Cardiac muscle cell (in vitro differentiated cells and primary cell): ENCODE measurements around the gene ARMC9. TPM values are rescaled to one million over a fixed set of nuclear protein-coding genes. Genes with fewer than 3 reads are reported as not detected.
A peak's percentile ranks its signal among the peaks of the same experiment; 100 is the strongest.

Experiments used
- DNase-seq, 2 donors: peaks; one replicate each; pipeline versions ENCODE4 v3.0.0 to v3.0.0-alpha.2; 2010 to 2017; ENCODE audit warnings: low read depth in 1 of 2, low spot score in 1 of 2
- H3K27ac ChIP-seq: fragments of 200-600 bp; sonication (generic); 2 replicates; pipeline ENCODE4 v1.5.1; 2016
- H3K27me3 ChIP-seq: fragments of 200-600 bp; sonication (generic); 2 replicates; pipeline ENCODE4 v1.6.0; 2016; ENCODE audit warnings: control low read depth
- H3K36me3 ChIP-seq: fragments of 200-600 bp; sonication (generic); 2 replicates; pipeline ENCODE4 v1.5.1; 2016; ENCODE audit warnings: control low read depth
- H3K4me1 ChIP-seq: fragments of 200-600 bp; sonication (generic); 2 replicates; pipeline ENCODE4 v1.8.1; 2017; ENCODE audit warnings: low read depth, mild to moderate bottlenecking, mixed run types
- H3K4me3 ChIP-seq: fragments of 200-600 bp; sonication (generic); 2 replicates; pipeline ENCODE4 v1.5.1; 2016; ENCODE audit warnings: mild to moderate bottlenecking
- H3K9me3 ChIP-seq: fragments of 200-600 bp; sonication (generic); 2 replicates; pipeline ENCODE4 v1.5.1; 2017; ENCODE audit warnings: low read depth, mild to moderate bottlenecking, control low read depth
- CTCF ChIP-seq: IDR thresholded peaks from 2 replicates; pipeline ENCODE4 v1.5.1; 2012; ENCODE audit warnings: low read depth, mild to moderate bottlenecking, low read length
- polyA plus RNA-seq: library from polyadenylated mRNA; unstranded; fragments of >200 nt; fragmentation: Nextera tagmentation; extraction: Ambion mirVana; gene quantifications from 2 replicates; pipeline ENCODE4 v1.2.1, GENCODE V29; 2016
- total RNA-seq: library from RNA; depleted of rRNA; stranded (reverse); fragments of >200 nt; gene quantifications from 2 replicates; pipeline ENCODE4 v1.2.3, GENCODE V29; 2016

The ARMC9 gene
- total and polyA plus RNA-seq, 2 experiments from 2014 or later, result 27.4 to 30.0 TPM

- peak overlapping the region; percentile 54 for H3K27ac ChIP-seq
- no peak overlapping the region for H3K4me3 ChIP-seq
- H3K4me1 ChIP-seq, result peaks cover 14% of the 10 kb centered on the region
- H3K36me3 ChIP-seq, result no peaks in the 10 kb centered on the region
- no peaks in the 10 kb centered on the region for H3K27me3 ChIP-seq
- DNase-seq, result peak in 1 of 2 donors; percentile 62
- H3K9me3 ChIP-seq, result no peaks in the 10 kb centered on the region
- TF ChIP-seq CTCF, result no peak
Observed at GRCh38 chr2:231369580-231370428, 171.4 kb downstream of the ARMC9 start.

GRCh38 chr2:231370429-231370748 is 172.0 kb downstream of the ARMC9 start:
- Histone ChIP-seq H3K9me3 (no peaks in the 10 kb centered on the region), H3K36me3 (no peaks in the 10 kb centered on the region), H3K27me3 (no peaks in the 10 kb centered on the region), H3K4me1 (peaks cover 14% of the 10 kb centered on the region), H3K27ac (peak overlapping the region; percentile 54), H3K4me3 (no peak overlapping the region)
- no peak for TF ChIP-seq CTCF
- no peak for DNase-seq

DNA sequence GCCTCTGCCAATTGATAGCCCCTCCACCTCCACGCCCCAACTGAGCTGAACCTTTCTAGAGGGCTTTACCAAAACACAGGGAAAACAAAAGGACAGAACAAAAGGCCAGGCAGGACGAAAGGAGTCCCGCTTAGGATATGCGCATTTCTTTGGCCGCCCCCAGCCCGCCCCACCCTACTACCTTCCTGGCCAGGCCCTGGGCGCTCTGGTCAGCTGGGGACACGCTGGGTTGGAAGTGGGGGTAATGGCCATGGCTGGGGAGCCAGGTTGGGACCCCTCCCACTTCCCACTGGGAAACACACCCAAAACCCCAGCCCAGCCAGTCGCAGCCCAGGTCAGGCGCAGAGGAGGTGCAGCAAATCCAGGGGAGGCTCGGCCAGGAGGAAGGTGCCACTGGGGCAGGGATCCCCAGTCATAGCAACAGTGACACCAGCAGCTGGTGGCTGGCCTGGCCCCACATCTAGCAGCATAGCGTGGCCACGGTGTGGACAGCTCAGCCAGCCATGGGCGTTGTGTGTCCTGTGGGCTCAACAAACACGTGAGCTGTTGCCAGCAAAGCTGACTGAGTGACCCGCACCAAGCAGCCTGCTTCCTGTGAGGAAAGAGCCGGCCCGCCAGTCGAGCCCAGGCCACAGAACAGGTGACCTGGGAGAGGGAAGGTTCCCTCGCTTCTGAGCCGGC is 172.5 kb downstream of the ARMC9 start:
- H3K27ac ChIP-seq, result peak overlapping the region; percentile 54
- TF ChIP-seq CTCF, result no peak
- H3K4me3 ChIP-seq, result no peak overlapping the region
- H3K9me3 ChIP-seq, result no peaks in the 10 kb centered on the region
- H3K27me3 ChIP-seq, result no peaks in the 10 kb centered on the region
- H3K36me3 ChIP-seq, result no peaks in the 10 kb centered on the region
- DNase-seq, result no peak
- H3K4me1 ChIP-seq, result peaks cover 14% of the 10 kb centered on the region

DNA sequence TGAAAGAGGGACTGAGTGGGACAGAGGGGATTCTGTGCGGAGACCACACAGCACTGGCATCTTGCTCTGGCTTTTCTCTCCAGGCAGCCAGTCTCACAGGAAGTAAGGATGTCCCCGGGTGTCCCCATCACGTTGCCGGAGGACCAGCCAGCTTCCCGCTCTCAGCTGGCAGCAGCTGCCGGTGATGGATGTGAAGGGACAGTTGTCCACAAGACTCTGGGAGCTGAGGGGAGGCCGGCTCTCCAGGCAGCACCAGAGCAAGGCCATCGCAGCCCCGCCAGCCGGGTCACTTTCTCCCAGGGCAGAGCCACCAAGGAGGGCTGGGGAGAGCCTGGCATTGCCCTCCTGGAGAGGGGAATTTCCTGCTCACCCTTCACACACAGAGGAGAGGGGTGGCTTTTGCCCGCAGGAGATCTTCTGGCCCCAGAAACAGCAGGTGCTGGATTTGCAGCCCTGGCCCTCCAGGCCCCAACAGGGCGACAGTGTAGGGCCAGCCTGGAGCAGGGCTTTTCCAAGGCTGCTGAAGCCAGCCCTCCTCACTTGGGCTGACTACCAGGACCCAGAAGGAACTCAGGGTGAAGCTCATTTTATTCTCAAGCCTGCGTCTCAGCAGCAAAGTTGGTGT is 173.1 kb downstream of the ARMC9 start:
- peaks cover 14% of the 10 kb centered on the region for H3K4me1 ChIP-seq
- no peak overlapping the region for H3K4me3 ChIP-seq
- H3K27ac ChIP-seq, result peak overlapping the region; percentile 54
- TF ChIP-seq CTCF, result no peak
- DNase-seq, result no peak
- H3K27me3 ChIP-seq, result no peaks in the 10 kb centered on the region
- H3K36me3 ChIP-seq, result no peaks in the 10 kb centered on the region
- no peaks in the 10 kb centered on the region for H3K9me3 ChIP-seq

DNA sequence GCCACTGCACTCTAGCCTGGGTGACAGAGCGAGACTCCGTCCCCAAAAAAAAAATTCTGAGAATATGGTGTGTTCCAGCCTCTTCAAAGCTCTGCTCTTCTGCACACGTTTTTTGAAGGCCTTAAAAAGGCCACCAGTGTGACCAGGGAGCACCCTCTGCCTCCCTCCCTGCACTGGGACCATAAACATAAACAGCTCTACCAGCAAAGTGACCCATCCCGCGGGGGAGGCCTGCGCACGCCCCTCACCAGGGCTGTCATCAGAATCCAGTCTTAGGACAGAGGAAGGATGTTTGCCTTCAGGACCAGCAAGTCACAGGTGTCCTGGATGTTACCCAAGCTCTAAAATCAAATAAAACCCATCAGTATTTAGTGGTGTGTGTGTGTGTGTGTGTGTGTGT is 173.9 kb downstream of the ARMC9 start:
- Histone ChIP-seq H3K9me3 (no peaks in the 10 kb centered on the region), H3K27ac (no peak overlapping the region), H3K27me3 (no peaks in the 10 kb centered on the region), H3K4me1 (peaks cover 14% of the 10 kb centered on the region), H3K36me3 (no peaks in the 10 kb centered on the region), H3K4me3 (no peak overlapping the region)
- DNase-seq, result no peak
- TF ChIP-seq CTCF, result no peak
